ENCODE measurements around the gene PDIK1L.

The PDIK1L gene

GRCh38 chr1:26170472-26170821 lies 58.8 kb downstream of the PDIK1L start:
- Mint-ChIP-seq H3K4me1 (peaks cover 33% of the 10 kb centered on the region), H3K27me3 (peaks cover 30% of the 10 kb centered on the region)
- CTCF ChIA-PET = interaction anchor here (0.7 to 3.8 kb wide), 18 partner anchors 8 to 247 kb away, joined by 3 to 36 read pairs (median 4); partner anchors contain the start of gene CEP85

GRCh38 chr1:26171084-26172072 lies 59.8 kb downstream of the PDIK1L start, which contains the start of gene ZNF593OS:
Gene ZNF593OS, minus strand, starts transcription at chr1:26171832. Its CDS starts 171 bp downstream, at chr1:26171661.
- H3K27me3 Mint-ChIP-seq = peaks cover 20% of the 10 kb centered on the region
- peaks cover 27% of the 10 kb centered on the region for H3K4me1 Mint-ChIP-seq
- CTCF ChIA-PET = interaction anchor here (0.6 to 3.8 kb wide), 7 partner anchors 26 to 246 kb away, joined by 3 to 36 read pairs (median 4); partner anchors contain the start of gene CEP85
- no peaks in the 10 kb centered on the region for H3K9me3 Mint-ChIP-seq
- no peaks in the 10 kb centered on the region for H3K36me3 Mint-ChIP-seq
- DNase-seq = no peak
- no peak within 1 kb of the TSS for H3K27ac Mint-ChIP-seq
- H3K4me3 Mint-ChIP-seq = peak within 1 kb of the TSS; percentile 85

More at GRCh38 chr1:26170472-26170821, 58.8 kb downstream of the PDIK1L start:
- peak overlapping the region; percentile 84 for H3K27ac Mint-ChIP-seq
- no peaks in the 10 kb centered on the region for H3K9me3 Mint-ChIP-seq
- H3K36me3 Mint-ChIP-seq = no peaks in the 10 kb centered on the region
- peak overlapping the region; percentile 85 for H3K4me3 Mint-ChIP-seq
- no peak for DNase-seq
